Neural crest cell (in vitro differentiated cells): ENCODE measurements around the gene DOLPP1. TPM values are rescaled to one million over a fixed set of nuclear protein-coding genes. Genes with fewer than 3 reads are reported as not detected.

Experiments
- DNase-seq: peaks from one replicate; pipeline ENCODE4 v3.0.0; 2021; ENCODE audit warnings: low read depth, mixed read lengths, low spot score
- H3K27ac Mint-ChIP-seq: one replicate; pipeline ENCODE4 v1.8.0; 2021; ENCODE audit warnings: mild to moderate bottlenecking, mixed read lengths; ENCODE audit not compliant: unreplicated experiment
- H3K27me3 Mint-ChIP-seq: 2 replicates; pipeline ENCODE4 v1.8.0; 2021; ENCODE audit warnings: low read depth, mild to moderate bottlenecking, mixed read lengths
- H3K36me3 Mint-ChIP-seq: 2 replicates; pipeline ENCODE4 v1.8.0; 2021; ENCODE audit warnings: low read depth, mild to moderate bottlenecking, mixed read lengths
- H3K4me1 Mint-ChIP-seq: 2 replicates; pipeline ENCODE4 v1.8.0; 2021; ENCODE audit warnings: mixed read lengths
- H3K4me3 Mint-ChIP-seq: one replicate; pipeline ENCODE4 v1.8.0; 2021; ENCODE audit warnings: mild to moderate bottlenecking, mixed read lengths
- H3K9me3 Mint-ChIP-seq: 2 replicates; pipeline ENCODE4 v1.8.0; 2021; ENCODE audit warnings: mixed read lengths
- CTCF ChIP-seq: fragments of 200-600 bp; sonication (generic); conservative IDR thresholded peaks from 2 replicates; pipeline ENCODE4 v1.5.0; 2021; ENCODE audit warnings: antibody characterized with exemption, mild to moderate bottlenecking
- total RNA-seq: library from RNA; stranded (reverse); gene quantifications from 2 replicates; pipeline ENCODE4 v1.2.1, GENCODE V29; 2021

The DOLPP1 gene
- total RNA-seq, 1 donor from 2014 or later = 43.1 TPM

GRCh38 chr9:129089246-129089645, 8.3 kb downstream of the DOLPP1 start:
- Mint-ChIP-seq H3K27ac (no peak overlapping the region), H3K9me3 (no peaks in the 10 kb centered on the region), H3K4me3 (no peak overlapping the region), H3K36me3 (no peaks in the 10 kb centered on the region), H3K4me1 (peaks cover 4% of the 10 kb centered on the region), H3K27me3 (no peaks in the 10 kb centered on the region)
- no peak for TF ChIP-seq CTCF
- DNase-seq = no peak

GRCh38 chr9:129093602-129094386, 12.9 kb downstream of the DOLPP1 start:
- H3K27ac Mint-ChIP-seq = peak overlapping the region; percentile 81
- no peak for TF ChIP-seq CTCF
- H3K4me3 Mint-ChIP-seq = no peak overlapping the region

GRCh38 chr9:129094387-129095169, 13.7 kb downstream of the DOLPP1 start:
- no peak overlapping the region for H3K4me3 Mint-ChIP-seq
- H3K36me3 Mint-ChIP-seq = no peaks in the 10 kb centered on the region
- H3K4me1 Mint-ChIP-seq = peaks cover 4% of the 10 kb centered on the region
- H3K27ac Mint-ChIP-seq = peak overlapping the region; percentile 35
- DNase-seq = no peak
- no peaks in the 10 kb centered on the region for H3K27me3 Mint-ChIP-seq
- H3K9me3 Mint-ChIP-seq = no peaks in the 10 kb centered on the region
- no peak for TF ChIP-seq CTCF

More at GRCh38 chr9:129093602-129094386, 12.9 kb downstream of the DOLPP1 start:
- no peaks in the 10 kb centered on the region for H3K27me3 Mint-ChIP-seq
- DNase-seq = no peak
- H3K36me3 Mint-ChIP-seq = no peaks in the 10 kb centered on the region
- no peaks in the 10 kb centered on the region for H3K9me3 Mint-ChIP-seq
- peaks cover 4% of the 10 kb centered on the region for H3K4me1 Mint-ChIP-seq

GRCh38 chr9:129095170-129095667, 14.3 kb downstream of the DOLPP1 start:
- Mint-ChIP-seq H3K36me3 (no peaks in the 10 kb centered on the region), H3K9me3 (no peaks in the 10 kb centered on the region), H3K4me3 (no peak overlapping the region), H3K27ac (peak overlapping the region; percentile 35), H3K4me1 (peaks cover 4% of the 10 kb centered on the region), H3K27me3 (no peaks in the 10 kb centered on the region)
- no peak for TF ChIP-seq CTCF
- DNase-seq = no peak

- no peak for TF ChIP-seq CTCF
- H3K9me3 Mint-ChIP-seq = no peaks in the 10 kb centered on the region
- no peak overlapping the region for H3K4me3 Mint-ChIP-seq
- no peak for DNase-seq
- H3K4me1 Mint-ChIP-seq = peaks cover 4% of the 10 kb centered on the region
- H3K27me3 Mint-ChIP-seq = no peaks in the 10 kb centered on the region
- no peak overlapping the region for H3K27ac Mint-ChIP-seq
- H3K36me3 Mint-ChIP-seq = no peaks in the 10 kb centered on the region
Observed at GRCh38 chr9:129095908-129096307, 15.0 kb downstream of the DOLPP1 start.
